Panc1 (cell line): Measurements from ENCODE around the gene MCTP1. TPM values are rescaled to one million over a fixed set of nuclear protein-coding genes. Genes with fewer than 3 reads are reported as not detected.

ENCODE experiments used
- ATAC-seq: fragments of 200-7000 bp; cut with Tn5 transposase; 2 replicates; pipeline ENCODE4 v1.9.1; 2020; ENCODE audit warnings: mild to moderate bottlenecking, moderate library complexity
- BruUV-seq: library from RNA; stranded (reverse); fragments of 400-500 nt; replicated peaks from 2 replicates; lab custom pipeline; 2021; lab: Mats Ljungman, UMichigan
- CTCF ChIA-PET: fragments of 300-600 bp; sonication (Branson Sonifier 250); formaldehyde crosslinking; loops from one replicate; lab custom pipeline; 2022; ENCODE audit warnings: antibody characterized with exemption; lab: Charles Lee
- POLR2A ChIA-PET: fragments of 300-600 bp; sonication (Branson Sonifier 250); formaldehyde crosslinking; loops from one replicate; lab custom pipeline; 2022; ENCODE audit warnings: antibody characterized with exemption; lab: Charles Lee
- DNase-seq: peaks from one replicate; pipeline ENCODE4 v3.0.0-alpha.2; 2010; ENCODE audit warnings: low read depth, low spot score
- H3K27ac ChIP-seq: 2 replicates; pipeline ENCODE4 v1.5.1; 2011; ENCODE audit warnings: mild to moderate bottlenecking, low read length, inconsistent platforms
- H3K27me3 ChIP-seq: fragments of 200-500 bp; sonication (Bioruptor generic); 2 replicates; pipeline ENCODE4 v1.6.0; 2014; ENCODE audit warnings: low read length, inconsistent platforms; ENCODE audit not compliant: control insufficient read depth, insufficient read depth
- H3K36me3 ChIP-seq: fragments of 200-500 bp; sonication (Bioruptor generic); 2 replicates; pipeline ENCODE4 v1.5.1; 2014; ENCODE audit warnings: inconsistent platforms, mild to moderate bottlenecking, low read length, moderate library complexity; ENCODE audit not compliant: control insufficient read depth, insufficient read depth
- H3K4me1 ChIP-seq: 2 replicates; pipeline ENCODE4 v1.5.1; 2011; ENCODE audit warnings: inconsistent platforms, mild to moderate bottlenecking, low read length, moderate library complexity; ENCODE audit not compliant: control insufficient read depth, insufficient read depth
- H3K4me3 ChIP-seq, 2 experiments: 2 replicates each; pipeline ENCODE4 v1.5.1; 2011 to 2012; ENCODE audit warnings: low read depth in 2 of 2, low read length in 2 of 2, mild to moderate bottlenecking in 2 of 2, inconsistent platforms in 1 of 2, moderate library complexity in 1 of 2
- H3K9me3 ChIP-seq: fragments of 200-500 bp; sonication (Bioruptor generic); 2 replicates; pipeline ENCODE4 v1.5.1; 2014; ENCODE audit warnings: low read depth, mild to moderate bottlenecking, inconsistent platforms, low read length, moderate library complexity; ENCODE audit not compliant: control insufficient read depth, insufficient read depth
- POLR2AphosphoS5 ChIP-seq: IDR thresholded peaks from 2 replicates; pipeline ENCODE4 v1.6.1; 2012; ENCODE audit warnings: mild to moderate bottlenecking, low read depth, low read length, moderate library complexity
- SIN3A ChIP-seq: IDR thresholded peaks from 2 replicates; pipeline ENCODE4 v1.6.1; 2012; ENCODE audit warnings: low read depth, mild to moderate bottlenecking, low read length, moderate library complexity, borderline replicate concordance; ENCODE audit not compliant: insufficient read depth
- TCF7L2 ChIP-seq: IDR thresholded peaks from 2 replicates; pipeline ENCODE4 v1.6.1; 2011; ENCODE audit warnings: mild to moderate bottlenecking, low read depth, low read length, inconsistent platforms
- in situ Hi-C: cut with HindIII; loops from 2 replicates; pipeline ENCODE4 v1.10.0; 2016; ENCODE audit warnings: low sequenced_read_pairs, low pct_unique_long_range_greater_than_20kb
- intact Hi-C: fragments of 100-400 bp; cut with micrococcal nuclease; formaldehyde crosslinking; loops from one replicate; pipeline ENCODE4 v1.10.0; 2022; ENCODE audit not compliant: unreplicated experiment
- total RNA-seq: library from RNA; stranded (reverse); gene quantifications from one replicate; pipeline ENCODE4 v1.2.1, GENCODE V29; 2021; ENCODE audit not compliant: unreplicated experiment
- TF ChIP-seq, protein P1 (sequence below), 2 experiments: IDR thresholded peaks; 2 replicates each; pipeline ENCODE4 v1.6.1; 2011 to 2012; ENCODE audit warnings: low read depth in 2 of 2, control low read depth in 1 of 2, low read length in 1 of 2, mild to moderate bottlenecking in 1 of 2, moderate library complexity in 1 of 2; ENCODE audit not compliant: insufficient read depth in 1 of 2
- TF ChIP-seq, protein P2 (sequence below): fragments of 450-650 bp; IDR thresholded peaks from 2 replicates; pipeline ENCODE4 v1.5.1; 2017; ENCODE audit warnings: mild to moderate bottlenecking

The MCTP1 gene
- total RNA-seq, 1 experiment from 2014 or later = 39.8 TPM

GRCh38 chr5:95235439-95235982 is 49.4 kb downstream of the MCTP1 start:
- BruUV-seq = no TSS peak
- DNase-seq (no peak), ATAC-seq (no peak)
- H3K27me3 ChIP-seq = peaks cover 3% of the 10 kb centered on the region; the same call in 1 of the 2 replicates
- H3K27ac ChIP-seq = no peak overlapping the region
- intact Hi-C loops = loop anchor here (5.0 kb wide), 1 partner anchor 158 kb away; no protein-coding TSS in a partner anchor
- no peaks in the 10 kb centered on the region for H3K9me3 ChIP-seq
- in situ Hi-C loops = no loop called here
- CTCF ChIA-PET = interaction anchor here (1.2 kb wide), 1 partner anchor 266 kb away, joined by 3 read pairs; no protein-coding TSS in a partner anchor
- no peaks in the 10 kb centered on the region for H3K4me1 ChIP-seq
- H3K4me3 ChIP-seq = no peak overlapping the region
- POLR2A ChIA-PET = no interaction called here
- no peaks in the 10 kb centered on the region for H3K36me3 ChIP-seq
- TF ChIP-seq TCF7L2 (no peak), SIN3A (no peak), POLR2AphosphoS5 (no peak)
- TF ChIP-seq, protein P1, sequence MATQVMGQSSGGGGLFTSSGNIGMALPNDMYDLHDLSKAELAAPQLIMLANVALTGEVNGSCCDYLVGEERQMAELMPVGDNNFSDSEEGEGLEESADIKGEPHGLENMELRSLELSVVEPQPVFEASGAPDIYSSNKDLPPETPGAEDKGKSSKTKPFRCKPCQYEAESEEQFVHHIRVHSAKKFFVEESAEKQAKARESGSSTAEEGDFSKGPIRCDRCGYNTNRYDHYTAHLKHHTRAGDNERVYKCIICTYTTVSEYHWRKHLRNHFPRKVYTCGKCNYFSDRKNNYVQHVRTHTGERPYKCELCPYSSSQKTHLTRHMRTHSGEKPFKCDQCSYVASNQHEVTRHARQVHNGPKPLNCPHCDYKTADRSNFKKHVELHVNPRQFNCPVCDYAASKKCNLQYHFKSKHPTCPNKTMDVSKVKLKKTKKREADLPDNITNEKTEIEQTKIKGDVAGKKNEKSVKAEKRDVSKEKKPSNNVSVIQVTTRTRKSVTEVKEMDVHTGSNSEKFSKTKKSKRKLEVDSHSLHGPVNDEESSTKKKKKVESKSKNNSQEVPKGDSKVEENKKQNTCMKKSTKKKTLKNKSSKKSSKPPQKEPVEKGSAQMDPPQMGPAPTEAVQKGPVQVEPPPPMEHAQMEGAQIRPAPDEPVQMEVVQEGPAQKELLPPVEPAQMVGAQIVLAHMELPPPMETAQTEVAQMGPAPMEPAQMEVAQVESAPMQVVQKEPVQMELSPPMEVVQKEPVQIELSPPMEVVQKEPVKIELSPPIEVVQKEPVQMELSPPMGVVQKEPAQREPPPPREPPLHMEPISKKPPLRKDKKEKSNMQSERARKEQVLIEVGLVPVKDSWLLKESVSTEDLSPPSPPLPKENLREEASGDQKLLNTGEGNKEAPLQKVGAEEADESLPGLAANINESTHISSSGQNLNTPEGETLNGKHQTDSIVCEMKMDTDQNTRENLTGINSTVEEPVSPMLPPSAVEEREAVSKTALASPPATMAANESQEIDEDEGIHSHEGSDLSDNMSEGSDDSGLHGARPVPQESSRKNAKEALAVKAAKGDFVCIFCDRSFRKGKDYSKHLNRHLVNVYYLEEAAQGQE (IDR thresholded peaks at IDR 0.05; ENCODE audit: insufficient read depth in 1 of 2, low read depth in 2 of 2, low read length in 1 of 2) = no peak
- TF ChIP-seq, protein P2, sequence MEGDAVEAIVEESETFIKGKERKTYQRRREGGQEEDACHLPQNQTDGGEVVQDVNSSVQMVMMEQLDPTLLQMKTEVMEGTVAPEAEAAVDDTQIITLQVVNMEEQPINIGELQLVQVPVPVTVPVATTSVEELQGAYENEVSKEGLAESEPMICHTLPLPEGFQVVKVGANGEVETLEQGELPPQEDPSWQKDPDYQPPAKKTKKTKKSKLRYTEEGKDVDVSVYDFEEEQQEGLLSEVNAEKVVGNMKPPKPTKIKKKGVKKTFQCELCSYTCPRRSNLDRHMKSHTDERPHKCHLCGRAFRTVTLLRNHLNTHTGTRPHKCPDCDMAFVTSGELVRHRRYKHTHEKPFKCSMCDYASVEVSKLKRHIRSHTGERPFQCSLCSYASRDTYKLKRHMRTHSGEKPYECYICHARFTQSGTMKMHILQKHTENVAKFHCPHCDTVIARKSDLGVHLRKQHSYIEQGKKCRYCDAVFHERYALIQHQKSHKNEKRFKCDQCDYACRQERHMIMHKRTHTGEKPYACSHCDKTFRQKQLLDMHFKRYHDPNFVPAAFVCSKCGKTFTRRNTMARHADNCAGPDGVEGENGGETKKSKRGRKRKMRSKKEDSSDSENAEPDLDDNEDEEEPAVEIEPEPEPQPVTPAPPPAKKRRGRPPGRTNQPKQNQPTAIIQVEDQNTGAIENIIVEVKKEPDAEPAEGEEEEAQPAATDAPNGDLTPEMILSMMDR = no peak

DNA sequence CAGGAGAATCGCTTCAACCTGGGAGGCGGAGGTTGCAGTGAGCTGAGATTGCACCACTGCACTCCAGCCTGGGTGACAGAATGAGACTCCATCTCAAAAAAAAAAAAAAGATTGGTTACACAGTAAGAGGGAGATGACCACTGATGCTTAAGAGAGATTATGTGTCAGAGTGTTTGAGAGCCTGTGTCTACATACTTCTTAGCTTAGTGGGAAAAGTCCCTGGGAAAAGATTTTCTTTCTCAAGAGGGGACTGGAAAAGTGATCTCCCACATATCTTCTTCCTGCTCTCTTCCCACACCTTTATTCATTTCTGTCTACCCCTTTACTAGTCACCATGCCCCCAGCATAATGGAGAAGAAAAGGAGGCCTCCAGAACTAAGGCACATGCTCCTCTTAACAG is 55.2 kb downstream of the MCTP1 start:
- CTCF ChIA-PET = no interaction called here
- intact Hi-C loops = no loop called here

More for the DNA sequence above, 55.2 kb downstream of the MCTP1 start:
- POLR2A ChIA-PET = no interaction called here
- DNase-seq (no peak), ATAC-seq (no peak)
- Histone ChIP-seq H3K27ac (no peak overlapping the region), H3K27me3 (no peaks in the 10 kb centered on the region; the same call in 1 of the 2 replicates), H3K4me3 (no peak overlapping the region), H3K36me3 (no peaks in the 10 kb centered on the region), H3K9me3 (no peaks in the 10 kb centered on the region), H3K4me1 (no peaks in the 10 kb centered on the region)
- no peak for TF ChIP-seq SIN3A
- BruUV-seq = no TSS peak
- in situ Hi-C loops = no loop called here
